Stimulated activated CD4-positive, alpha-beta T cell treated with anti-CD3 and anti-CD28 coated beads, Interleukin-1b, Interleukin-23, amount 100 ng/mL, for 1 hour (primary cell): ENCODE measurements around the gene DUSP23.

ENCODE experiments used
- DNase-seq, 2 donors: peaks; one replicate each; pipeline ENCODE4 v3.0.0-alpha.2; 2020; ENCODE audit warnings: low read depth in 2 of 2

The DUSP23 gene

GRCh38 chr1:159780583-159781582 is at the start of gene DUSP23:
Gene DUSP23 (plus strand): TSS chr1:159780962. CDS start chr1:159781101, 139 bp downstream.
- DNase-seq: peak; percentile 90 to 91

- DNase-seq: no peak
Measured at GRCh38 chr1:159737238-159737916, 43.4 kb upstream of the DUSP23 start.

GRCh38 chr1:159743651-159744410 is 36.9 kb upstream of the DUSP23 start:
- no peak for DNase-seq

GRCh38 chr1:159746666-159747065 is 34.1 kb upstream of the DUSP23 start:
- no peak for DNase-seq

- no peak for DNase-seq
Measured at GRCh38 chr1:159748370-159748769, 32.4 kb upstream of the DUSP23 start.

- no peak for DNase-seq
Measured at GRCh38 chr1:159749630-159750029, 31.1 kb upstream of the DUSP23 start.

GRCh38 chr1:159750621-159751020 is 30.1 kb upstream of the DUSP23 start:
- no peak for DNase-seq

DNA sequence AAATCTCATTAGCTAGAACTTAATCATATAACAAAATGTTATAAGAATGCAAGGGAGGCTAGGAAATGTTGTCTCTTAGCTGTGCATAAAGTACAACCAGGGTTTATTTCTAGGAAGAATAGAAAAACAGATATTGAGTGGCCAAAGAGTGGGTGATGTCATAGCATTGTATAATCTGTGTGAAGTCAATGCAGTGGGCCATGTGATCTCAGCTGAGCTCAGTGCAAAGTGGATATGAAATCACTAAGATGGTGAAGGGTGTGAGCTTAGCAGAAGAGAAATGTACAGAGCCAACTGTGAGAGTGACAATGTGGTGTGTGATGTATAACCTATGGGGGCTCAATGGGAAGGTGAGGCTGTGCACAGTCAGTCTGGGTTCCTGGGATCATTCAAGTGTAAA is 29.7 kb upstream of the DUSP23 start:
- no peak for DNase-seq

GRCh38 chr1:159752135-159752580 is 28.6 kb upstream of the DUSP23 start:
- no peak for DNase-seq

DNA sequence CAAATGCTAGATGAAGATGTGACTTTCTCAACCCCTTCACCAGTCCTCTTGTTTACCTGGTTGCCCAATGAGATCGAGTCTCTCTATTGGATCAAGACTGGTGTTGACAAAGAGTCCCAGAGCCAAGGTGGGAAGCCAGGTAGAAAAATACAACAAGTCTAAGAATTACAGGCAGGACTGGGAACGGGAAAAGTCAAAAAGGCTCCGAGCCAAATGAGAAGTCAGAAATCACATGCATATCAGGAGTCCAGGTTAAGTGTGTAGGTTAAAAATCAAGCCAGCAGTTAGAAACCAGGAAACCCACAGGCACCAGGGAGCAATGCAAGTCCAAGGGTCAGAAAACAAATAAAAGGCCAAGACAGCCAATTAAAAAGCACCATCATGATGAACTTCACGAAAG is 27.4 kb upstream of the DUSP23 start:
- DNase-seq: no peak

DNA sequence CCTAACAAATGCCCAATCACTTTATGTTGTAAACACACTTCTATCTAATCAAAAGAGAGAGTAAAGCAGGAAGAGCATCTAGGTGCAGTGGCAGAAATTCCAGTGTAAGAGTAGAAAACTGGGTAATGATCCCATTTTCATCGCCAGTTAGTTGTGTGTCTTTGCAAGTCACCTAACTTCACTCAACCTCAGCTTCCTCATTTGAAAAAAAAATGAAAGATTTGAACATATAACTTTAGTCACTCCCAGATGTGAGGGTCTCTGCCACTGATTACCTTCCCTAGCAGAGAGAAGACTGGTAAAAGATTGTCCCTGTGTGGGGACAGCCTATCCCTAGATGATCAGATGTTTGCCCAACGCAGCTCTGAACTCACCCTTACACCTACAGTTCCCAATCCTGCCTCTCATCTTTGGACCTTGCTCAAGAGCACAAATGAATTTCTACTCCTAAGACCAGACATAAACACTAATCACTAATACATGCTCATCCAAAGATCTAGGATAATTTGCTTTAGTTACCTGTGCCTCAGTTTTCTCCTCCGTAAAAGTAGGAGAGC is 25.2 kb upstream of the DUSP23 start:
- DNase-seq: no peak

- DNase-seq: no peak
Measured at GRCh38 chr1:159756397-159756796, 24.4 kb upstream of the DUSP23 start.

DNA sequence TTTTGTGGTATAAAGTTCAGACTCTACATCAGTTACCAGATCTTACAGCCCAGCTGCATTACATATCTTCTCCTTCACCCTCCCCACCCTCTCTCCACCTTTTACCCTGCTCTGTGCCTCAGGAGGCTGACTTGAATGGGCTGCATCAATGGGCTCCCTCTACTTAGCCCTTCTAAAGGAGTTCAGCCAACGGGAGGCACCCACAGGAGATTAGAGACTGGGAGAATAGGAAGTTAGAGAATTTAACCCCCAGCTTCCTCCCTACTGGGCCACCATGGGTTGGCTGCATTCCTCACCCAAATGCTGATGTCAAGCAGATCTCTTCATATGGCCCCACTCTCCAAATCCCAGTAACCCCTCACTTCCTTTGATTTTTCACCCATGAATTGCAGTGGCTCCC is 17.1 kb upstream of the DUSP23 start:
- no peak for DNase-seq

- DNase-seq: no peak
Measured at GRCh38 chr1:159765806-159766205, 15.0 kb upstream of the DUSP23 start.

- DNase-seq: no peak
Measured at GRCh38 chr1:159771127-159771895, 9.5 kb upstream of the DUSP23 start.

DNA sequence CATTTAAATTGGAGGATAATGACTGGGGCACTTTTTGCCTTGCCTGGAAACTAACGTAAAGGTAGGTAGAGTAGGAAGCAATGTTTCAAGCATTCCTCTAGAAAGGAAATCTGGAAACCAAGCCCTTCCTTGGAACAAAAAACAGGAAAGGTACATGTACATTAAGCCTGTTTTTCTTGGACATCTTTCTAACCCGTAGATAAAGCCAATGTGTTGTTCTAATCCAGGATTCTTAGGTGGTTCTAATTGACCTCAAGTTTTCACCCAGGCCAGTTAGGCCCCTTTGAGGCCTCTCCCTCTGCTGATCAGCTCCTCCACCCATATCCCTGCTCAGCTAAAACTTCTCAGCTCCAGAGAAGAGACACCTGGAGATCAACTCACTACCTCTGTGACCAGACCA is 6.3 kb upstream of the DUSP23 start:
- no peak for DNase-seq

DNA sequence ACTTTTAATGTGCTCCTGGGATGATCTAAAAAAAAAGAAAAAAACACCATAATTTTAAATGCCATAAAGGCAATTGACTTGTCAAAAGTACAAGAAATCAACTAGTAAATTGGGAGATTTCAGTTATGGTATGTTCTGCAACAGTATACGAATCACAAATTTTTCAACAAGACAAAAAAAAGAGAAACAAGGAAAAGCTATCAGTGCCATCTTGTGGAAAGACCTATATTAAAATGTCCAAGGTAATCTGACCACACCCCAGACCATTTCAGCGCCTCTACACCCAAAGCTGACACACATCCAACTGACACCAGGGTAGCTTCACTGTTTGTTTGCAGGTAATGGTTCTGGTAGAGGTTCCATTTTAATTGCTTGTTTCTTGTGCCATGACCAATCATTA is 5.0 kb upstream of the DUSP23 start:
- no peak for DNase-seq

GRCh38 chr1:159778266-159778665 is 2.5 kb upstream of the DUSP23 start:
- no peak for DNase-seq

- DNase-seq: no peak
Measured at GRCh38 chr1:159779403-159779851, 1.3 kb upstream of the DUSP23 start.

DNA sequence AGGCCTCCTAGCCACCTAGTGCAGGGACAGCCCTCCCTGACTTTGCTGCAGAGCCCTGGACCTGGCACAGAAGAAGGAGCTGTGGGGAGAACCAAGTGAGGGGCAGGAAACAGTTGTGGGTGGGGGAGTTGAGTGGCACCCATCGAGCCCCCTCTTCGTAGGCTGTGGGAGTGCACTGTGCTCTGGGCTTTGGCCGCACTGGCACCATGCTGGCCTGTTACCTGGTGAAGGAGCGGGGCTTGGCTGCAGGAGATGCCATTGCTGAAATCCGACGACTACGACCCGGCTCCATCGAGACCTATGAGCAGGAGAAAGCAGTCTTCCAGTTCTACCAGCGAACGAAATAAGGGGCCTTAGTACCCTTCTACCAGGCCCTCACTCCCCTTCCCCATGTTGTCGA is 1.2 kb downstream of the DUSP23 start:
- DNase-seq: no peak

GRCh38 chr1:159783724-159784123 is 3.0 kb downstream of the DUSP23 start:
- no peak for DNase-seq
